ENCODE data around the gene GORASP1.

DNA sequence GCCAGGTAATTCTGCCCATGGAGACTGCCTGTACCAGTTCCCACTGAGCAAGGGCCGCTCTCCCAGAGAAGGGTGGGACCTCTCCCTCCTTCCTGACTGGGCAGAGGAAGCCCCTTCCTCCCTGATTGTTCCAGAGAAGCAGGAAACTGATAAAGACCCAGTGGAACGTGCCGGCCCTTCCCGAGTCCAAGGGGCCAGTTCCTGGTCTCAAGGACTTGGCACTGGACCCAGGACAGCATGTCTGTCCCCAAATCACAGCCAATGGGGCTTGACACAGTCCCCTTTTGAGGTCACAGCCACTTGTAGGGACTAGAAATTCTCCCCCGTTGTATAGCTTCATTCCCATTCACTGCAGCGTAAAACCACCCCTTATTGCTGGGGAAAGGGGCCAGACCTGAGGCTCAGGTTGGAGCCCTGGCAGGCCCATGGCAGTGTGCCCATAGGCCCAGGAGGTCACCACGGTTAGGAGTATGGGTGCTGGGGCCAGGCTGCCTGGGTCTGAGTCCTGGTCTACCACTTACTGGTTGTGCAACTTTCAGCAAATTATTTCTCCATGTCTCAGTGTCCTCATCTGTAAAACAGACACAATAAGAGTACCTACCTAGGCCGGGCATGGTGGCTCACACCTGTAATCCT is 27.9 kb upstream of the GORASP1 start:
- TF ChIP-seq, protein P1, sequence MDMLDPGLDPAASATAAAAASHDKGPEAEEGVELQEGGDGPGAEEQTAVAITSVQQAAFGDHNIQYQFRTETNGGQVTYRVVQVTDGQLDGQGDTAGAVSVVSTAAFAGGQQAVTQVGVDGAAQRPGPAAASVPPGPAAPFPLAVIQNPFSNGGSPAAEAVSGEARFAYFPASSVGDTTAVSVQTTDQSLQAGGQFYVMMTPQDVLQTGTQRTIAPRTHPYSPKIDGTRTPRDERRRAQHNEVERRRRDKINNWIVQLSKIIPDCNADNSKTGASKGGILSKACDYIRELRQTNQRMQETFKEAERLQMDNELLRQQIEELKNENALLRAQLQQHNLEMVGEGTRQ (IDR thresholded peaks at IDR 0.05; ENCODE audit: low read length), result no peak
- TF ChIP-seq, protein P2, sequence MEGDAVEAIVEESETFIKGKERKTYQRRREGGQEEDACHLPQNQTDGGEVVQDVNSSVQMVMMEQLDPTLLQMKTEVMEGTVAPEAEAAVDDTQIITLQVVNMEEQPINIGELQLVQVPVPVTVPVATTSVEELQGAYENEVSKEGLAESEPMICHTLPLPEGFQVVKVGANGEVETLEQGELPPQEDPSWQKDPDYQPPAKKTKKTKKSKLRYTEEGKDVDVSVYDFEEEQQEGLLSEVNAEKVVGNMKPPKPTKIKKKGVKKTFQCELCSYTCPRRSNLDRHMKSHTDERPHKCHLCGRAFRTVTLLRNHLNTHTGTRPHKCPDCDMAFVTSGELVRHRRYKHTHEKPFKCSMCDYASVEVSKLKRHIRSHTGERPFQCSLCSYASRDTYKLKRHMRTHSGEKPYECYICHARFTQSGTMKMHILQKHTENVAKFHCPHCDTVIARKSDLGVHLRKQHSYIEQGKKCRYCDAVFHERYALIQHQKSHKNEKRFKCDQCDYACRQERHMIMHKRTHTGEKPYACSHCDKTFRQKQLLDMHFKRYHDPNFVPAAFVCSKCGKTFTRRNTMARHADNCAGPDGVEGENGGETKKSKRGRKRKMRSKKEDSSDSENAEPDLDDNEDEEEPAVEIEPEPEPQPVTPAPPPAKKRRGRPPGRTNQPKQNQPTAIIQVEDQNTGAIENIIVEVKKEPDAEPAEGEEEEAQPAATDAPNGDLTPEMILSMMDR (IDR thresholded peaks at IDR 0.05; ENCODE audit: control extremely low read depth in 1 of 3, insufficient read depth in 1 of 3, low read depth in 1 of 3, low read length in 3 of 3), result no peak
- TF ChIP-seq POLR2A (IDR thresholded peaks at IDR 0.05; ENCODE audit: control extremely low read depth in 1 of 2, low read depth in 2 of 2, low read length in 2 of 2), result no peak

All from H1 (cell line).